GM12892 (cell line): ENCODE results near the gene ADIPOQ.

Source experiments
- POLR2A ChIP-seq: IDR thresholded peaks from 2 replicates; pipeline ENCODE4 v1.6.1; 2011; ENCODE audit warnings: low read depth, low read length, control low read depth
- POLR2AphosphoS5 ChIP-seq: IDR thresholded peaks from 2 replicates; pipeline ENCODE4 v1.6.1; 2011; ENCODE audit warnings: low read depth, low read length, control low read depth

DNA sequence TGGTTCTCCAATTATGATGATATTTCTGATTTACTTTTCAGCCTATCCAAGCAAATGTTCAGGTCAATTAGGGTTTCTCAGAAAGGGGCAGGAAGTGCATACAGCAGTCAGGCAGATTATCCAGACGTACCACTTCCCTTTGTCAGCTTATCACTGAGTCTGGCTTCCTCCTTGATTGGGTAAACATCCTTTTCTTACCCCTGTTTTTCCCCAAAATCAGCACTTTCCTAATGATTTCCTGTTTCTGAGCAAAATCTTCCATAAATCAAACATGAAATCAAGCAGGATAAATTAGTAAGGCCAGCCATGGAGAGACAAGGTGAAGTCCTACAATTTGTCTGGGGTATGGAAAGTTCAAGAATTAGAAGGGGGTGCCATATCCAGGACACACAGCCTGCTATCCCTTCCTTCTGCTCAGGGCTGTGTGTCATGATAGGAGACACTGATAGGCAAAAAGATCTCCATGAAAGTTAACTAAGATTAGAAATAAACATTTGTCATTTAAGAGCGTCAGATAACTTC, 29.0 kb downstream of the ADIPOQ start:
- TF ChIP-seq POLR2A (no peak), POLR2AphosphoS5 (no peak)
